Lower leg skin (tissue), 4 donors: Measurements from ENCODE around the gene SECISBP2L. TPM values are rescaled to one million over a fixed set of nuclear protein-coding genes. Genes with fewer than 3 reads are reported as not detected.

Experiments used
- DNase-seq, 2 donors: peaks; one replicate each; pipeline ENCODE4 v3.0.0-alpha.2; 2019; ENCODE audit warnings: low spot score in 2 of 2
- H3K4me3 ChIP-seq: fragments of 200-600 bp; sonication (generic); 2 replicates; pipeline ENCODE4 v1.5.1; 2017; ENCODE audit warnings: mild to moderate bottlenecking, low read depth; ENCODE audit not compliant: poor library complexity, severe bottlenecking
- POLR2A ChIP-seq, 2 donors: fragments of 450-650 bp; IDR thresholded peaks; one replicate each; pipeline ENCODE4 v1.6.1; 2016 to 2017; ENCODE audit warnings: antibody characterized with exemption in 2 of 2, mild to moderate bottlenecking in 1 of 2, moderate library complexity in 1 of 2
- WGBS, 2 donors: methylation state at CpG; one replicate each; pipeline ENCODE4 v1.1.5; 2018; 5-methylcytosine and 5-hydroxymethylcytosine counted together
- intact Hi-C: fragments of 100-400 bp; cut with DNase I; formaldehyde crosslinking; loops from one replicate; pipeline ENCODE4 v1.15.0; 2023; ENCODE audit warnings: low total_unique reads
- total RNA-seq, 4 donors: library from RNA; depleted of rRNA; stranded (reverse); fragments of >200 nt; gene quantifications; one replicate each; pipeline ENCODE4 v1.1.0, GENCODE V29; 2016
- TF ChIP-seq, protein P1 (sequence below), 3 donors: fragments of 450-650 bp; IDR thresholded peaks; one replicate each; pipeline ENCODE4 v1.5.1; 2016; ENCODE audit warnings: antibody characterized with exemption in 3 of 3, mild to moderate bottlenecking in 3 of 3, moderate library complexity in 2 of 3

The SECISBP2L gene, protein sequence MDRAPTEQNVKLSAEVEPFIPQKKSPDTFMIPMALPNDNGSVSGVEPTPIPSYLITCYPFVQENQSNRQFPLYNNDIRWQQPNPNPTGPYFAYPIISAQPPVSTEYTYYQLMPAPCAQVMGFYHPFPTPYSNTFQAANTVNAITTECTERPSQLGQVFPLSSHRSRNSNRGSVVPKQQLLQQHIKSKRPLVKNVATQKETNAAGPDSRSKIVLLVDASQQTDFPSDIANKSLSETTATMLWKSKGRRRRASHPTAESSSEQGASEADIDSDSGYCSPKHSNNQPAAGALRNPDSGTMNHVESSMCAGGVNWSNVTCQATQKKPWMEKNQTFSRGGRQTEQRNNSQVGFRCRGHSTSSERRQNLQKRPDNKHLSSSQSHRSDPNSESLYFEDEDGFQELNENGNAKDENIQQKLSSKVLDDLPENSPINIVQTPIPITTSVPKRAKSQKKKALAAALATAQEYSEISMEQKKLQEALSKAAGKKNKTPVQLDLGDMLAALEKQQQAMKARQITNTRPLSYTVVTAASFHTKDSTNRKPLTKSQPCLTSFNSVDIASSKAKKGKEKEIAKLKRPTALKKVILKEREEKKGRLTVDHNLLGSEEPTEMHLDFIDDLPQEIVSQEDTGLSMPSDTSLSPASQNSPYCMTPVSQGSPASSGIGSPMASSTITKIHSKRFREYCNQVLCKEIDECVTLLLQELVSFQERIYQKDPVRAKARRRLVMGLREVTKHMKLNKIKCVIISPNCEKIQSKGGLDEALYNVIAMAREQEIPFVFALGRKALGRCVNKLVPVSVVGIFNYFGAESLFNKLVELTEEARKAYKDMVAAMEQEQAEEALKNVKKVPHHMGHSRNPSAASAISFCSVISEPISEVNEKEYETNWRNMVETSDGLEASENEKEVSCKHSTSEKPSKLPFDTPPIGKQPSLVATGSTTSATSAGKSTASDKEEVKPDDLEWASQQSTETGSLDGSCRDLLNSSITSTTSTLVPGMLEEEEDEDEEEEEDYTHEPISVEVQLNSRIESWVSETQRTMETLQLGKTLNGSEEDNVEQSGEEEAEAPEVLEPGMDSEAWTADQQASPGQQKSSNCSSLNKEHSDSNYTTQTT
- 10 to 100 TPM; 26.7 to 37.3 (median 30.7) TPM for total RNA-seq

GRCh38 chr15:49046220-49047102, at the start of gene SECISBP2L:
SECISBP2L (minus strand) TSS chr15:49046446; CDS start chr15:49046299, 147 bp downstream.
- peak within 1 kb of the TSS; percentile 93 for H3K4me3 ChIP-seq
- intact Hi-C loops = no loop called here
- peak; percentile 94 to 99 for DNase-seq
- TF ChIP-seq, protein P1, sequence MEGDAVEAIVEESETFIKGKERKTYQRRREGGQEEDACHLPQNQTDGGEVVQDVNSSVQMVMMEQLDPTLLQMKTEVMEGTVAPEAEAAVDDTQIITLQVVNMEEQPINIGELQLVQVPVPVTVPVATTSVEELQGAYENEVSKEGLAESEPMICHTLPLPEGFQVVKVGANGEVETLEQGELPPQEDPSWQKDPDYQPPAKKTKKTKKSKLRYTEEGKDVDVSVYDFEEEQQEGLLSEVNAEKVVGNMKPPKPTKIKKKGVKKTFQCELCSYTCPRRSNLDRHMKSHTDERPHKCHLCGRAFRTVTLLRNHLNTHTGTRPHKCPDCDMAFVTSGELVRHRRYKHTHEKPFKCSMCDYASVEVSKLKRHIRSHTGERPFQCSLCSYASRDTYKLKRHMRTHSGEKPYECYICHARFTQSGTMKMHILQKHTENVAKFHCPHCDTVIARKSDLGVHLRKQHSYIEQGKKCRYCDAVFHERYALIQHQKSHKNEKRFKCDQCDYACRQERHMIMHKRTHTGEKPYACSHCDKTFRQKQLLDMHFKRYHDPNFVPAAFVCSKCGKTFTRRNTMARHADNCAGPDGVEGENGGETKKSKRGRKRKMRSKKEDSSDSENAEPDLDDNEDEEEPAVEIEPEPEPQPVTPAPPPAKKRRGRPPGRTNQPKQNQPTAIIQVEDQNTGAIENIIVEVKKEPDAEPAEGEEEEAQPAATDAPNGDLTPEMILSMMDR (IDR thresholded peaks at IDR 0.05) = peak in 1 of 3 donors; percentile 11
- no peak for TF ChIP-seq POLR2A (IDR thresholded peaks at IDR 0.05)
- 4% methylated on average over 44 to 45 of the region's 50 CpGs for WGBS, 2 donors

GRCh38 chr15:49094923-49095322, 48.7 kb upstream of the SECISBP2L start:
- intact Hi-C loops = no loop called here
- TF ChIP-seq POLR2A (IDR thresholded peaks at IDR 0.05) = no peak
- TF ChIP-seq, protein P1 (IDR thresholded peaks at IDR 0.05) = no peak
- no peak for DNase-seq
- WGBS, 2 donors = 58 to 74% methylated on average over 1 of the region's 1 CpG
- no peak overlapping the region for H3K4me3 ChIP-seq

DNA sequence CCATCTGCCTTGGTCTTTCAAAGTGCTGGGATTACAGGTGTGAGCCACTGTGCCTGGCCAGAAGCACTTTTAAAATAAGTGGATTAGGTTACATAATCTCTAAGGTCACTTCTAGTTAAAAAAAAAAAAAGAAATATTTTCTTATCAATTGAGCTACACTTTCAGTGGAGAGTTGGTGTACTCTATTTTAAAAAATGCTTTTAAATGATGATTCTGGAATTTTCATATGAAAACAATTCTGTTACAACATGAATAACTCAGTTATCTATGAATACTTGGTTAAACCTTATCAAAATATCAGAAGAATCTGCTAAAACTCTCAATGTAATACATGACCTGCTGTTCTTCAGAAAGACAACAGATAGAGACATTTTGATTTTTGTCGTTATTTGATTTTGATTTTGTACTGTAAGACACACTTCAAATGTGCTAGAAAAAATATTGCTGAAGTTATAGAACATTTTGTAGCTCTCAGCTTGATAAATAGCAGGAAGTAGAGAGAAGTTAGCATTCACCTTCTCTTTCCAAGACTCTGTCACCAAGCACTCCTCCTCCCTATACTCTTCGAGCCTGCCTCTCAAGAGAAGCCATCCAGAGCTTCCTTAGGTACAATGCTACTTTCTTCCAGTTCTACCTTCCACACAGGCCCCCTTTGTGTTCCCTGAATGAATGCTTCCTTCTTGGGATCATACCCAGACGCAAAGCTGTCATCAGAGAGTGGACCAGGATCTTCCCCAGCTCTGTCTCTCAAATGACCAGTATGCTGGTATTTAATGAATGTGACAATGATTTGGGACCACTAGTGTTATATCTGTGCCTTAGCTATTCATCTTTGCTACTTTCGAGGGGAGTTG, 47.2 kb upstream of the SECISBP2L start:
- no peak for DNase-seq
- no peak overlapping the region for H3K4me3 ChIP-seq
- TF ChIP-seq, protein P1 (IDR thresholded peaks at IDR 0.05) = no peak
- no peak for TF ChIP-seq POLR2A (IDR thresholded peaks at IDR 0.05)
- intact Hi-C loops = no loop called here
- 83 to 87% methylated on average over 4 of the region's 4 CpGs for WGBS, 2 donors

DNA sequence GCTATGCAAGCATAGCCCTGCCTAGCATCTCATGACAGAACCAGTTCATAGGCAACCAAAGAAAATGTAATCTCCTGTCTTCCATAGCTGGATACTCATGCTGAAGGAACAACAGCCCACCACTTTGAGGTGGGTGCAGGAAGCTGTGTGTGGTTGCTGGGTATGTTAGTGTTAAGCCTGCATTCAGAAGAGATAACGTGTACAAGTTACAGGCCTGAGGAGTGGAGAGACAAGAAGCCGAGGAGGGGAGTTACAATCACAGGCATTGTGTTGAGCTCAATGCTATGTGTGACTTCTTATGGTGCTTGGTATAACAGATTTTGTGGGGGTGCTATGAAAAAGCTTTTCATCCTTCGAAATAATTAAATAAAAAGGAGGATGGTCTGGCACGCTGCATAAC, 42.8 kb upstream of the SECISBP2L start:
- TF ChIP-seq POLR2A (IDR thresholded peaks at IDR 0.05) = no peak
- TF ChIP-seq, protein P1 (IDR thresholded peaks at IDR 0.05) = no peak
- 88 to 91% methylated on average over 4 of the region's 4 CpGs for whole genome bisulfite sequencing, 2 donors
- no peak overlapping the region for H3K4me3 ChIP-seq
- intact Hi-C loops = no loop called here
- no peak for DNase-seq
